HTR-8/SVneo (cell line): Measurements from ENCODE around the gene CACNA2D3.
A peak's percentile ranks its signal among the peaks of the same experiment; 100 is the strongest.

Source experiments
- DNase-seq: peaks from one replicate; pipeline ENCODE4 v3.0.0; 2011; ENCODE audit warnings: low spot score, mixed read lengths; ENCODE audit not compliant: insufficient read length
- FAIRE-seq: peaks from 2 replicates; lab custom pipeline; 2011; peaks lifted over from hg19 to GRCh38; lab: Jason Lieb, UNC

Gene CACNA2D3

DNA sequence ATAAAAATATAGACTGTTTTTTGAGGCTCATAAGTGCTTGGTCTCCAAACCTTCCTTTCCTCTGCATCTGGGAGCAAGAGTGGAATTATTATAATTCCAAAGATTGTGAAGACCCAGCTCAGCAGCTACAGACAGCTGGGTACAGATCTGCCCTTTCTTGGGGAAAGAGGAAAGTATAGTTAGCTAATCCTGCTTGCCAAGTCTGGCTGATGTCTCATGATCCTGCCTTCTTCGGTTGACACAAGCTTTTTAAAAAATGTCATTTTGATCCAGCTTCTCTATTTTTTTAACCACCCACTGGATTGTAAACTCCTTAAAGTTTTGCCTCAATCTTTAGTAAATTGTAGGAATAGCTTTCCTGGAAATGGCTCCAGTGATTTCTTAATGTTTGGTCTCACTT is 624.4 kb downstream of the CACNA2D3 start:
- FAIRE-seq (no peak), DNase-seq (no peak)

DNA sequence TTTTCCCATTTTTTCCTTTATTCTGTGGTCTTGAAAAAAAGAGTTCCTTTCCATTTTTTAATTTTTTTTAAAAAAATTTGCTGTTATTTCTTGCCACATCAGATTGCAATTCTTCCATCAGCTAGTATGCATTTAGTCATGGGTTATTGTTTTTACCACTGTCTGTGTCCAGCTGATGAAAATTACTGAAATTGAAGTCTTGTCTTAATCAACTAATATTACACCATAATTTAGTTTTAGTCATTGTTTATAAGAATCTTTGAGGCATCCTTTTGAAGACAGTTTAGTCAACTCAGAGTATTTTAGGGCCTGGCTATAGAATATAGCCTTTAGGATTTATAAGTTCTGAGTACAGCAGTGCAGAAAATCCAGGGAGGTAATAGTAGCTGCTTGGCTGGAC is 633.4 kb downstream of the CACNA2D3 start:
- DNase-seq = no peak
- no peak for FAIRE-seq

DNA sequence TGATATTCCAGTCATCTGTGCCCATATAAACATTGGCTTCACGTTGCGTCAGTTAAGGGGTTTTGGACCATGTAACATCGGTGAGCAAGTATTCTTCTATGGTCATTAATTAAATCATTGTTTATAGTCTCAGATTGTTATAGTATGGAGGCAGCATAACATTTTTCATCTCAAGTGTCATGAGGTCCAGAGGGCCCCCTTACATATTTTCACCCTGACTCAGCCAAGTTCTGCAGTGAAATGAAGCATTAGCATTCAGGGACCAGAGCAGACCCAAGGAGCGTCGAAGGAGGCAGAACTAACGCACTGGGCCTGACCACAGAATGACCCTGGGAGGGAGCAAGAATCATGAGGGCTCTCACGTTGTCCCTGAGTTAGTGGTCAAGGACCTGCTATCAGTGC is 634.0 kb downstream of the CACNA2D3 start:
- FAIRE-seq (no peak), DNase-seq (peak; percentile 53)

DNA sequence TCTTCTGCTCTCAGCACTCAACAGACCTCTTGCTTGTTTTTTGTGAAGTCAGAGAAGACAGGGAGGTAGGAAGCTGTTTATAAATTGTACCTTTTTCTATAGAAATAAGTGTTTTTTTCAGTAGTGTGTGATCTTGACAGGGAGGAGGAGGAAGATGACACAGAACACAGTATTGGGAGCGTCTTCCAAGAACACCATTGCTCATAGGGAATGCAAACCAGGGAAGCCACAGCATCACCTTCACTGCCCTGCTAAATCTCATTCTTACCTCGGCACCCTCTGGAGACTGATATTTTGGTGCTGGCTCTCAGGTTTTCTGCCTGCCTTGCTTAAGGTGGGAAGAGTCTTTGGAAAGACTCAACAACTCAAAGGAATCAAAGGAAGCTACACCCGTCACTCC is 636.1 kb downstream of the CACNA2D3 start:
- FAIRE-seq = no peak
- no peak for DNase-seq

DNA sequence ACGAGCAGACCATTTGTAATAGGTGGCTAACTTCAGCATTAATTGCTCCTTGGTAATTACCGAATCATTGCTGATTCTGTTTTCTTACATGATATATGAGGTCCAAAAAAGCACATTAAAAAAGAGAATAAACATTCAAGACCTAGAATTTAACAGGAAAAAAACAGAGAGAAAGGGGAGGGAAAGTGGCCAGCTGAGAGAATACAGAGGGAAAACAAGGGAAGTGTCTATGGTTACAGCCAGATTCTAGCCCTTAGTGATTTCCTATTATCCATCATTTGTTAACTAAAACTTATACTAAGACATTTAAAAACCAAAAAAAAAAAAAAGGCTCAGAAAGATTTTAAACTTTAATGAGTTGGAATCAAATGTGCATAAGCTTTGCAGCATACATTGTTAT is 636.8 kb downstream of the CACNA2D3 start:
- FAIRE-seq (no peak), DNase-seq (no peak)

DNA sequence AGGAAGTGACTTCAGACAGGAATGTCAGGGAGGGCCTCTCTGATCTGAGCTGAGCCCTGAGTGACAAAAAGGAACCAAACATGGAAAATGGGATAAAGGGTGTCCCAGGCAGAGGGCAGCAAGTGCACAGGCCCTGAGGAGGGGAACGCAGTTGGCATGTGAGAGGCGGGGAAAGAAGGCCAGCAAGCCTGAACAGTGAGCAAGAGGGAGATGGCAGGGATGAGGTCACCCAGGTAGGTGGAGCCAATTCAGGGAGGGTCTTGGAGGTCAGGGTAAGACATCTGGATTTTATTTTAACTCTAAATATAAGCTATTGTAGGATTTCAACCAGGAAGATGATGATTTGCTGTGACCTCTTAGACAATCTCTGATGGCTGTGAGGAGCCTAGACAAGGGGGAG is 637.8 kb downstream of the CACNA2D3 start:
- FAIRE-seq = no peak
- no peak for DNase-seq

DNA sequence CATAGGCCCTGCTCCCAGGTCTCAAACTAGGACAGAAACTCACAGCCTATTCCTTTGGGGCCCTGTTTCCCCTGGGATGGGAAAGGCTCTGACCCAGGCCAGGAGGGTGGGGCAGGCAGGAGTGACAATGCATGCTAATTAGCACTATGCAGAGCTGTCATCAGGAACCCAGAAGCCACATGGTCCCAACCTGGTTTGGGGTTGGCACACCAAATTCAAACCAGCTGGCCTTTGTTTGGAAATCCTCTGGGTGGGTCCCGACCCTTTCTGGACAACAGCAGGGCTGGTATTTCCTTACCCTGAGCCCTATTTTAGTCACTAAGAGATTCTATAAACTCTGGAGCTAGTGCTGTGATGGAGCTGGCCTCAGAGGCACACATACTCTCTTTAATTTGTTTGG is 639.3 kb downstream of the CACNA2D3 start:
- DNase-seq (no peak), FAIRE-seq (no peak)

DNA sequence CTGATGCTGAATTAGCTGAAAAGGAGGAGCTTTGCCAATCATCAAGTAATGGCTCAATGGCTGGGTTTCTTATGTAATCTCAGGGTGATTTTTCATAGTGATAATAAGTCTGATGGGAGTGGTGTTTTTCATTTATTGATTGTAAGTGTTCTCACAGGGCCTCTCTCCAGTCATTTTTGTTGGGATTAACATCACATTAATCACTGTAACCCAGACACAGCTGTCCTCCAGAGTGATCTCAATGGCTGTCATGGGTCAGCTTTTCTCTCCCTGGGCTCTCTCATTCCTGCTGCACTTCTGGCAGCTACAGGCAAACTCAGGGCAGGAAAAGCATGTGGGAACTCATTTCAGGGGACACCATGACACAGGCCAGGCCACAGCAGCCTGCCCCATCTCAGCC is 642.6 kb downstream of the CACNA2D3 start:
- FAIRE-seq (no peak), DNase-seq (no peak)

DNA sequence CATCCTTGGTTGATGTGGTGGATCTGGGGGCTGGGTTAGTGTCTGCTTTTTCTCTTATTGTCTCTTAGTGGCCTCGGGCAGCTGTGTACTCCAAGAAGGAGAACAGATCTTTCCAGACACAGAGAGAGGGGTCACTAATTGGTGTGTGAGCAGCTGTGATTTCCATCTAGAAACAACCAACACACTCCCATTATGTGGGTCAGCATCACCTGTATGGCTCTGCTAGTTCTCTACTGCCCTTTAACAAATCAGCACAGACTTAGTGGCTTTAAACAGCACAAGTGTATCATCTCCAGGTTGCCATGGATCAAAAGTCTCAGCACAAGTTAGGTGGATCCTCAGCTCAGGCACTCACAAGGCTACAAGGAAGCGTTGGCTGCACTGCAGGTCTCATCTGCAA is 648.7 kb downstream of the CACNA2D3 start:
- no peak for DNase-seq
- no peak for FAIRE-seq

DNA sequence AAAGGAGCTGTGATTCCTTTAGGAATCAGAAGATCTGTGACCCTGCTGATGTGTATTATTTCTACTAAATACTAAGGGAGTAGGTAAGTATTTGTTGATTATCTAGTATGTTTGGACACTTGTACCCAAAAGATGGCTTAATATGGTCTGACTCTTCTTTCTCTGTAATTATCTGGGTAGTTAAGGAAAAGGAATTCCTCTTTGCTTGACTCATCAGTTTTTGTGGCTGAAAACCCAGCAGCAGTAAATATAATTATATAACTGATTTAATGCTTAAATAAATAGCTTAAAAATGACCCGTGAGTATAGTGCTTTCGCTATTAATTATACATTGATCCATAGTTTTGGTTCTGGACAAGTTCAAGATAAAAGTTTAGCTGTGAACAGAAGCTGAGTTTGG is 649.7 kb downstream of the CACNA2D3 start:
- FAIRE-seq (no peak), DNase-seq (no peak)

DNA sequence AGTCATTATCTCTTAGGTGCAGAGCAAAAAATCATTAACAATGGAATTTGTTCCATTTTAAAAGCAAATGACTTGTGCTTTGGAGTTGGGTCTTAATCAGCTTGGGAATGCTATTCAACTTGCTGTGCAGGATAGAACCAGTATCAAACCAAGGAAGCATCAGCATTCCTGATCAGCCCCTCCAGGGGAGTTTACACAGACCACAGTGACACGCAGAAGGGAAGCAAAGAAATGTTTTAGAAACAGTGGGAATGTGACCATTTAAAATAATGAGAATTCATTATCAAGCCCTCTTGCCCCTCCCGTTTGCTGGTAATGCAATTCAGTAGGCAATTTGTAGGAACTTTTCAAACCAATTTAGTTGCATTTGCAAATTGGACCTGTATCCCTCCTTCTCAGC is 650.4 kb downstream of the CACNA2D3 start:
- no peak for DNase-seq

DNA sequence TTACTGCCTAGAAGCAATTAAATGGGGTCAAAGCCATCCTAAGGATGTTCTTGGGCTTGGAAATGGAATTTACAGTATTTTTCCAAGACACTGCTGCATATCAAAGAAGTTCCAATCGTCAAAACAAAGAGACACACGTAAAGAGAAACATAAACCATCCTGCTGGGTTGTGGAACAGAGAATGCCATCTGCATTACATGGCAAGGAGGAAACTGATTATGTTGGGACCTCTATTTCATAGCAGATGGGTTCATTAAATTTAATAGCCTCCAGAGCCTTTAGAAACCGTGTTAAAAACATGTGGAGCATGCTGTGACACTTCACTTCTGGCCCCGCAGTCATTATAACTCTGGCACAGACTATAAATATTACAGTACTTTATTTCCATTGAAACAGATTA is 650.9 kb downstream of the CACNA2D3 start:
- FAIRE-seq (no peak), DNase-seq (no peak)

More for the DNA sequence above, 650.4 kb downstream of the CACNA2D3 start:
- no peak for FAIRE-seq

DNA sequence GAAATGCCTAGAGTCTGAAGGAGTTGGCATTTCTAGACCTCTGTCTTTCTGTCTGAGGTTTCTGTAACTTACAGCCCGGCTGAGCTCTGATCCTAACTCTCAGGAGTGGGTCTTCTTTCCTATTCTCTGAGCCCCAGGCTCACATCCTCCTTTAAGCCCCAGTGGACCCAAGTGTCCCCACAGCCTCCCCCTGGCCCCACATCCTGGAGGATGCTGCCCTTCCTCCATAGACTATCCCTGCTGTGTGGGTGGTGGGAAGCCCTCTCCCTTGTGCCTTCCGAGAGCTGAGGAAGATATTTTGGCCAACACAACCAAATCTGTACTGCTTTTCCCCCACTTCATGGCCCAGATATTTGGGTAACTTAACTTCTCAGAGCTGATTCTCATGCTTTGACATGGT is 654.2 kb downstream of the CACNA2D3 start:
- FAIRE-seq = no peak
- no peak for DNase-seq

DNA sequence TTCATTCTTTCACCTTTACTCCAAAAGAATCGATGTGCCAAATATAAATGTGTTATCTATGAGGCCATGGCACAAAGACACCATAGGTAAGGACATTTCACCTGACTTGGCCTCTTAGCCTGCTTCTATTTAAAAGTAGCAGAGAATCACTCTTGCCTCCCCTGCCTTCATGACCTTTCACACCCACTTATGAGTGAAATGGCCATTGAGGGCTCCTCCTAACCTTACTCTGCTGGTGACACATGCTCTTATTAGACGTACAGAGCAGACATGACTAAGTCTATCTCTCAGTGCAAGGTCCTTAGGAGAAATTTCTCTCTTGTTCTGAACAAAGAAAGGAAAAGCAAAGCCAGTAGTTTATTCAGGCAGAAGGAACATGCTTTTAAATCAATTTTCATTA is 654.8 kb downstream of the CACNA2D3 start:
- DNase-seq = no peak
- FAIRE-seq = no peak

DNA sequence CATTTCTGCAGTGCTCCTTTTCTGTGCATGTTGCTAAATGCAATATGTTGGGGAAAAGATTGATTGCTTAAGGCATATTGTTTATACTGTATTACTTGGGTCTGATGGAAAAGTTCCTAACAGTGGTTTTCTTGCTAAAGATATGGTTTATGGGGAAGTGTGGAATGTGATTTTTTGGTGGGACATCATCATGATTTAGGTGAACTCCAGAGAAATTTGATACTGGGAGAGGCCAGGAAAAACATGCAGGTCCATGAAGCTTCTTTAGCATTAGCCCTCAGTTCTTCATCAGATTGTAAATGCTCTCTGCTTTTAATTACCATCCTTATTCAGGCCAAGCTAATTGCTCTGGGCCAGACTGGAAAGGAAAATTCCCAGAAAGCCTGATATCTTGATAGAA is 658.0 kb downstream of the CACNA2D3 start:
- no peak for FAIRE-seq
- DNase-seq = no peak

DNA sequence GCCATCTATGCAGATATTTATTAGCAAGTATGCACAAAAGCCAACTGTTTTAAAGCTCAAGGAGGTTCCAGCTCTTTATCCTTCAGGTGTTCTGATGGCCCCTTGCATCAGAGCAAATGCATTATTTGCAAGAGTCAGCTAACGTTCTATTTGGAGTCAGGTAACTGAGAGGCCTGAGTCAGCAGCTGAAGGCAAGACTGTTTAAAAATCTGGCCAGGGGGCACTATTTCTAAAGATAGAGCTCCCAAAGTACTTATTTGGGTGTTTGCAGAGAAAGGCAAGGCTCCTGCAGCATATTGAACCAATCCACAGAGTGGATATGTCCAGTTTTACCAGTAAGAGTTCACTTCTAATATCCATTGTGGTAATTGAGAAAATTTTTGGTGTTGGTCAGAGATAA is 659.4 kb downstream of the CACNA2D3 start:
- FAIRE-seq (no peak), DNase-seq (no peak)

DNA sequence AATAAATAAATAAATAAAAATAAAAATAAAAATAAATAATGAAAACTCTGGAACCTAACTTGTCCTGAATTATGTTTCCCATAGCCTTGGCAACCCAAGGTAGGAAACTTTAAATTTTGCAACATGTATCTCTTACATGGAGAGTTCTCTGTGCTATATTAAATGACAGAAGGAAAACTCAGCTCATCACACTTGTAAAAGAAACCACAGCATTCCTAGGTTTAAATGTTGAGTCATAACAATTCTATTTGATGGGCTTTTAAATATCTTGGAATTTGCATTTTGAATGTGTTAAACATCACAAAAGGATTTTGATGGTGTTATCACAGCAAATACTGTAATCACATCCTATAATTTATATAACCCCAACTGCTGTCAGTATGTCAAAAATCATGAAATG is 661.3 kb downstream of the CACNA2D3 start:
- DNase-seq = peak; percentile 5
- no peak for FAIRE-seq

DNA sequence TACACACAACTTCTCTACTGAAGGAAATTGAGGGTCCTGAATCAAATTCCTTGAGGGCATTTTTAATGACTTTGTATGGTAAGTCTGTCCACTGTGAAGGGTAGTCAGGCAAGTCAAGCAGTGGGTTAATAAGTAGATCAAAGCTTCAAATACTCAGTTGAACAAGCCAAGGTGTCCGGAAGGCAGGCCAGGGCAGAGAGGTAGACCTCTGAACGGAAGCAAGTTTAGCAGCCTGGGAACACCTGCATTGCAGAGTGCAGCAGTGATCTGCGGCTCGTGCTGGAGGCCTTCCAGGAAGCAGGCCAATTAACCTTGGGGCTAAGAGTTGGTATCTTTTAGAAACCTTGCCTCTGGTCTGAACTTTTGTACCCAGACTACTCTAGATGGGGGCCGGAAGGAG is 661.7 kb downstream of the CACNA2D3 start:
- DNase-seq = no peak
- no peak for FAIRE-seq

DNA sequence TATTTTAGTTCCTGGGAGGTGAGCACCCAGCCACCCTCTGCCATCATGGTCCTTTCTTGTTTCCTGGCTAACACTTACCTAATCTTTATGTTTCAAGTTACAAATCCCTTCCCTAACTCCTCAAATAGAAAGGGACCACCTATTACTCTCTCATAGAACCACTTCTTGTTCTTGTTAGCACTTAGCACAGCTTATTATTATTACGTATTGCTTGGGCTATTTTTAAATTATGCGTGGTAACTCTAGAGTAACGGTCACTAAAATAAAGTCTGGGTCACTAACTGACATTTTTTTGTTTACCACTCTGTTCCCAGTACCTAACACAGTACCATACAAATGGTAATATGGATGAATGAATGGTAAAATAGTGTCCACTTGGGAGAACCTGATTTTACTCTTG is 663.6 kb downstream of the CACNA2D3 start:
- FAIRE-seq (no peak), DNase-seq (no peak)

DNA sequence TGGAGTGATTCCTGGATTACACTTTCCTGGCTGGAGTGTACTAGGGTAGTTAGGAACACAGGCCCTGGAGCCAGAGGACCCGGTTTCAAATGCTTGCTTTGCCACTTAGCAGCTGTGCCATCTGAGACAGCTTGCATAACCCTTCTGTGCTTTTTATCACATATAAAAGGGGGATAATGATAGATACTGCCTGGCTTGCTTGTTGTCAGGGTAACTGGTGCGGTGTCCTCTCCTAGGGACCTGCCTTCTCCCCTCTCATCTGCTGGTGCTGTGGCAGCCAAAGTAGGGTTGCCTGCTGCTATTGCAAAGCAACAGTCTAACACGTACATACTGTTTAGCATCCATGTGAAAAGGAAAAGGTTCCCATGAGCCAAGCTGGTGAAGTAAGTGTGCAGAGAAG is 667.7 kb downstream of the CACNA2D3 start:
- DNase-seq (no peak), FAIRE-seq (no peak)

DNA sequence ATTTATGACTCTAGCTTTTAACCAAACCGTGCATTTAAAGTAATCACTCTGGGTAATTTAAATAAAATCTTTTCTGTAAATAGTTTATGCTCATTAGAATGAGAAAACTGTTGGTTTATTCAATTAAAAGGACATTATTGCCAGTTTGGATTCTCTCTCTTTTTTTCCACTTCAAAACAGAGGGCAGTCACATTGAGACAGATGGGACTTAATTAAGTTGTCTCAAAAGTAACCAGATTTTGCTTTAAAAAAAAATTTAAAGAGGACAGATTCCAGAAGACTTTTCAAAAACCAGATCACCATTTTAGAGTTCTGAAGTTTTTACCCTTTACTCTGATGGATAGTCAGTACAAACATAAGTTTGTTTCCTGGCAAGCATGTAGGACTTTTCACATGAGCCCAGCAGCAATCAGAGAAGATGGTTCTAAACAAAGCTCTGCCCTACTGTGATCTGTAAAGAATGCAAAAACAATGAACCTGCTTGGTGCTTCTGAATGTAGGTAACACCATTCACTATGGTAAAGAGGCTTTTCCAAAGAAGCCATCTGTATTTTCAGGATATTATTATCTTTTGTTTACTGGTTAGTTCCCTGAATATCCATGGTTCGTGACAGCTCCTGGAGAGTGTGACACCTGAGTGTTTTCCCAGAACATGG is 669.3 kb downstream of the CACNA2D3 start:
- FAIRE-seq (no peak), DNase-seq (no peak)

DNA sequence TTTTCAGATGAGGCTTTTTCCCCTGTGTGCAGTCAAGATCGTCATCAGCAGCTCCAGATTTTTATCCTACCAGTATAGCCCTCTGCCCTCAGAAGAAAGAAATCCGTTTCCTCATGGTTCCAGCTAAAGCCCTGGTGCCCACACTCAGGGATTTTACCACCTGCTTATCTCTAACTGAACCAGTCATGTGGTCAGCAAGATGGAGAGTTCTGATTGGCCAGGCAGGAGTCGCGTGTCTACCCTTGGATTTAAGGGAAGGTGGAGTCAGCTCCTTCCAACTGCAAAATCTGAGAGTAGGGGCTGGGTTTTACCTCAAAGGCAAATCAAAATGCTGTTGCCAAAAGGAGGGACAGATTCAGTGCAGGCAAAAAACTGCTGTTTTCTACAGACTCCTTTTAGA is 670.2 kb downstream of the CACNA2D3 start:
- DNase-seq (no peak), FAIRE-seq (no peak)

DNA sequence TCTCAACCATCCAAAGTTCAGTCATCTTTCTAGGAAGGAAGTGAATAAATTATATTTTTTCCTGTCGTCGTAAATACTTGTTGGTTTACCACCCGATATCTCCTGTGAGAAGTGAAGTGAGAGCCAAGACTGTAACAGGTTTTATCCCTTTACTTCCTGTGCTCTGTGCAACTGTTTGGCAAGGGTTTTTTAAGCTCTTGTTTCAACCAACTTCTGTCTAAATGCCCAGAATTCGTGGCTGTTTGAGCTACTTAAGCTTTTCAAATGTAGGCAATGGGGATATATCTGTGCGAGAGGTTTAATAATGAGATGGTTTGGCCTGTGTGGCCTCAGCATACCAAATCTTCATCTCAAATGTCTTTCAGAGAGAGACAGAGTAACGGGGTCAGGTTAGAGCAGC is 670.8 kb downstream of the CACNA2D3 start:
- FAIRE-seq (no peak), DNase-seq (no peak)
